Measurements from ENCODE around the gene GIMAP6. TPM values are rescaled to one million over a fixed set of nuclear protein-coding genes. Genes with fewer than 3 reads are reported as not detected.

GIMAP6 gene
- total RNA-seq, 1 experiment from 2014 or later = 0.13 TPM

DNA sequence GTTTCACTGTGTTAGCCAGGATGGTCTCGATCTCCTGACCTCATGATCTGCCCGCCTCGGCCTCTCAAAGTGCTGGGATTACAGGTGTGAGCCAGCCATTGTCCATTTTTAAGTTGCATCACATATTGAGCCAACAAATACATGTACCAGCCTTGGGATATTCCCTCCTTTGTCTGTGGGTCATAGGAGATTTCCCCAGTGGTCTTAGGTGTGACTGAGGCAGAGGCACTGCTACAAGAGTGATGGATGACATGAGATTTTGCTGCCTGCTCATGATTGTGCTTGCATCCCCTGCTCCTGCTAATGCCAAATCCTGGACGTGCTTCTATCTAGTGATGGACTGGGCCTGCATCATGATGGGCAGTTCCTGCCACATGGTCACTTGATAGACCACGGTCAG, 10.7 kb upstream of the GIMAP6 start:
- TF ChIP-seq ZNF425 (CRISPR knock-in tag; conservative IDR thresholded peaks at IDR 0.05) (no peak), CBFB (CRISPR knock-in tag; IDR thresholded peaks at IDR 0.05; ENCODE audit: low read depth) (no peak), E2F4 (CRISPR knock-in tag; IDR thresholded peaks at IDR 0.05; ENCODE audit: borderline replicate concordance, low read depth) (no peak), ZNF219 (CRISPR knock-in tag; IDR thresholded peaks at IDR 0.05; ENCODE audit: borderline replicate concordance) (no peak), TCF7 (CRISPR knock-in tag; IDR thresholded peaks at IDR 0.05; ENCODE audit: low read depth) (no peak), ETV6 (CRISPR knock-in tag; IDR thresholded peaks at IDR 0.05) (no peak), MXD4 (CRISPR knock-in tag; IDR thresholded peaks at IDR 0.05; ENCODE audit: borderline replicate concordance) (no peak), ATF6 (CRISPR knock-in tag; IDR thresholded peaks at IDR 0.05) (no peak), NFATC4 (CRISPR knock-in tag; IDR thresholded peaks at IDR 0.05) (no peak), SMAD3 (CRISPR knock-in tag; IDR thresholded peaks at IDR 0.05; ENCODE audit: borderline replicate concordance) (no peak)
- TF ChIP-seq, protein P1, sequence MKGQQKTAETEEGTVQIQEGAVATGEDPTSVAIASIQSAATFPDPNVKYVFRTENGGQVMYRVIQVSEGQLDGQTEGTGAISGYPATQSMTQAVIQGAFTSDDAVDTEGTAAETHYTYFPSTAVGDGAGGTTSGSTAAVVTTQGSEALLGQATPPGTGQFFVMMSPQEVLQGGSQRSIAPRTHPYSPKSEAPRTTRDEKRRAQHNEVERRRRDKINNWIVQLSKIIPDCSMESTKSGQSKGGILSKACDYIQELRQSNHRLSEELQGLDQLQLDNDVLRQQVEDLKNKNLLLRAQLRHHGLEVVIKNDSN (CRISPR knock-in tag; IDR thresholded peaks at IDR 0.05) = no peak
- TF ChIP-seq, protein P2, sequence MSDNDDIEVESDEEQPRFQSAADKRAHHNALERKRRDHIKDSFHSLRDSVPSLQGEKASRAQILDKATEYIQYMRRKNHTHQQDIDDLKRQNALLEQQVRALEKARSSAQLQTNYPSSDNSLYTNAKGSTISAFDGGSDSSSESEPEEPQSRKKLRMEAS (CRISPR knock-in tag; IDR thresholded peaks at IDR 0.05) = no peak
- TF ChIP-seq, protein P3, sequence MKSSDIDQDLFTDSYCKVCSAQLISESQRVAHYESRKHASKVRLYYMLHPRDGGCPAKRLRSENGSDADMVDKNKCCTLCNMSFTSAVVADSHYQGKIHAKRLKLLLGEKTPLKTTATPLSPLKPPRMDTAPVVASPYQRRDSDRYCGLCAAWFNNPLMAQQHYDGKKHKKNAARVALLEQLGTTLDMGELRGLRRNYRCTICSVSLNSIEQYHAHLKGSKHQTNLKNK (CRISPR knock-in tag; IDR thresholded peaks at IDR 0.05) = no peak
- TF ChIP-seq, protein P4, sequence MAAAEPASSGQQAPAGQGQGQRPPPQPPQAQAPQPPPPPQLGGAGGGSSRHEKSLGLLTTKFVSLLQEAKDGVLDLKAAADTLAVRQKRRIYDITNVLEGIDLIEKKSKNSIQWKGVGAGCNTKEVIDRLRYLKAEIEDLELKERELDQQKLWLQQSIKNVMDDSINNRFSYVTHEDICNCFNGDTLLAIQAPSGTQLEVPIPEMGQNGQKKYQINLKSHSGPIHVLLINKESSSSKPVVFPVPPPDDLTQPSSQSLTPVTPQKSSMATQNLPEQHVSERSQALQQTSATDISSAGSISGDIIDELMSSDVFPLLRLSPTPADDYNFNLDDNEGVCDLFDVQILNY (CRISPR knock-in tag; IDR thresholded peaks at IDR 0.05) = no peak
- TF ChIP-seq, protein P5, sequence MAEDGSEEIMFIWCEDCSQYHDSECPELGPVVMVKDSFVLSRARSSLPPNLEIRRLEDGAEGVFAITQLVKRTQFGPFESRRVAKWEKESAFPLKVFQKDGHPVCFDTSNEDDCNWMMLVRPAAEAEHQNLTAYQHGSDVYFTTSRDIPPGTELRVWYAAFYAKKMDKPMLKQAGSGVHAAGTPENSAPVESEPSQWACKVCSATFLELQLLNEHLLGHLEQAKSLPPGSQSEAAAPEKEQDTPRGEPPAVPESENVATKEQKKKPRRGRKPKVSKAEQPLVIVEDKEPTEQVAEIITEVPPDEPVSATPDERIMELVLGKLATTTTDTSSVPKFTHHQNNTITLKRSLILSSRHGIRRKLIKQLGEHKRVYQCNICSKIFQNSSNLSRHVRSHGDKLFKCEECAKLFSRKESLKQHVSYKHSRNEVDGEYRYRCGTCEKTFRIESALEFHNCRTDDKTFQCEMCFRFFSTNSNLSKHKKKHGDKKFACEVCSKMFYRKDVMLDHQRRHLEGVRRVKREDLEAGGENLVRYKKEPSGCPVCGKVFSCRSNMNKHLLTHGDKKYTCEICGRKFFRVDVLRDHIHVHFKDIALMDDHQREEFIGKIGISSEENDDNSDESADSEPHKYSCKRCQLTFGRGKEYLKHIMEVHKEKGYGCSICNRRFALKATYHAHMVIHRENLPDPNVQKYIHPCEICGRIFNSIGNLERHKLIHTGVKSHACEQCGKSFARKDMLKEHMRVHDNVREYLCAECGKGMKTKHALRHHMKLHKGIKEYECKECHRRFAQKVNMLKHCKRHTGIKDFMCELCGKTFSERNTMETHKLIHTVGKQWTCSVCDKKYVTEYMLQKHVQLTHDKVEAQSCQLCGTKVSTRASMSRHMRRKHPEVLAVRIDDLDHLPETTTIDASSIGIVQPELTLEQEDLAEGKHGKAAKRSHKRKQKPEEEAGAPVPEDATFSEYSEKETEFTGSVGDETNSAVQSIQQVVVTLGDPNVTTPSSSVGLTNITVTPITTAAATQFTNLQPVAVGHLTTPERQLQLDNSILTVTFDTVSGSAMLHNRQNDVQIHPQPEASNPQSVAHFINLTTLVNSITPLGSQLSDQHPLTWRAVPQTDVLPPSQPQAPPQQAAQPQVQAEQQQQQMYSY (CRISPR knock-in tag; IDR thresholded peaks at IDR 0.05) = no peak
- Mint-ChIP-seq H3K9me3 (peaks cover 32% of the 10 kb centered on the region), H3K27ac (no peak overlapping the region), H3K4me1 (no peaks in the 10 kb centered on the region), H3K27me3 (ENCODE audit: low read depth) (peaks cover 18% of the 10 kb centered on the region), H3K4me3 (no peak overlapping the region), H3K36me3 (no peaks in the 10 kb centered on the region; the same call in 1 of the 2 replicates)
- ChIA-PET CTCF (no interaction called here), POLR2A (no interaction called here)
- ATAC-seq (no peak), DNase-seq (ENCODE audit: low spot score) (no peak)
